ENCODE measurements around the gene E2F3. TPM values are rescaled to one million over a fixed set of nuclear protein-coding genes. Genes with fewer than 3 reads are reported as not detected.

Gene E2F3
- total RNA-seq, 1 donor: 6.2 TPM

DNA sequence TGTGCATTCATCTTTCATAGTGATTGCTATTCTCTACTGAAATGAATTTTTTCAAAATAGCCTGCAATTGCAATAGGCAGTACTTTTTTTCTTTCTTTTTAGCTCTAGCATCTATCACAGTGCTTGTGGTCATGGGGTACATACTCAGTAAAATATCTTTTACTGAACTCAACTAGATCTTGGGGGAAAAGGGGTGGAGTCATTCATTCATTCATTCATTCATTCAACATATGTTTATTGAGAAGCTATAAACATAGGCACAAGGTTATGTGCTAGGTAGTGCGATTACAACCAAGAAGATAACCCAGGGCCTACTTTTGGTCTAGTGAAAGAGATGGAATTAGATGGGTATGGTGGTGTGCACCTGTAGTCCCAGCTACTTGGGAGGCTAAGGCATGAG is 131.2 kb downstream of the E2F3 start:
- no peak overlapping the region for H3K4me2 ChIP-seq (ENCODE audit: insufficient read depth, low read length)
- no peaks in the 10 kb centered on the region for H3K9me3 ChIP-seq (ENCODE audit: low read depth, low read length)
- H3K27ac ChIP-seq (ENCODE audit: low read depth, low read length): no peak overlapping the region
- H3K4me1 ChIP-seq (ENCODE audit: insufficient read depth, low read length): peaks cover 11% of the 10 kb centered on the region
- no peaks in the 10 kb centered on the region for H4K20me1 ChIP-seq (ENCODE audit: insufficient read depth, low read length)
- no peaks in the 10 kb centered on the region for H3K36me3 ChIP-seq (ENCODE audit: insufficient read depth, low read length)
- H3K27me3 ChIP-seq (ENCODE audit: insufficient read depth, low read length): no peaks in the 10 kb centered on the region
- TF ChIP-seq, protein P1, sequence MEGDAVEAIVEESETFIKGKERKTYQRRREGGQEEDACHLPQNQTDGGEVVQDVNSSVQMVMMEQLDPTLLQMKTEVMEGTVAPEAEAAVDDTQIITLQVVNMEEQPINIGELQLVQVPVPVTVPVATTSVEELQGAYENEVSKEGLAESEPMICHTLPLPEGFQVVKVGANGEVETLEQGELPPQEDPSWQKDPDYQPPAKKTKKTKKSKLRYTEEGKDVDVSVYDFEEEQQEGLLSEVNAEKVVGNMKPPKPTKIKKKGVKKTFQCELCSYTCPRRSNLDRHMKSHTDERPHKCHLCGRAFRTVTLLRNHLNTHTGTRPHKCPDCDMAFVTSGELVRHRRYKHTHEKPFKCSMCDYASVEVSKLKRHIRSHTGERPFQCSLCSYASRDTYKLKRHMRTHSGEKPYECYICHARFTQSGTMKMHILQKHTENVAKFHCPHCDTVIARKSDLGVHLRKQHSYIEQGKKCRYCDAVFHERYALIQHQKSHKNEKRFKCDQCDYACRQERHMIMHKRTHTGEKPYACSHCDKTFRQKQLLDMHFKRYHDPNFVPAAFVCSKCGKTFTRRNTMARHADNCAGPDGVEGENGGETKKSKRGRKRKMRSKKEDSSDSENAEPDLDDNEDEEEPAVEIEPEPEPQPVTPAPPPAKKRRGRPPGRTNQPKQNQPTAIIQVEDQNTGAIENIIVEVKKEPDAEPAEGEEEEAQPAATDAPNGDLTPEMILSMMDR (IDR thresholded peaks at IDR 0.05; ENCODE audit: extremely low read depth, low read depth, low read length): no peak
- H3K79me2 ChIP-seq (ENCODE audit: insufficient read depth, low read length): peaks cover 25% of the 10 kb centered on the region
- DNase-seq (ENCODE audit: insufficient read length, low spot score, missing footprints): no peak
- H3K4me3 ChIP-seq (ENCODE audit: insufficient read depth, low read length): no peak overlapping the region
- no peak overlapping the region for H2AFZ ChIP-seq (ENCODE audit: low read length)

DNA sequence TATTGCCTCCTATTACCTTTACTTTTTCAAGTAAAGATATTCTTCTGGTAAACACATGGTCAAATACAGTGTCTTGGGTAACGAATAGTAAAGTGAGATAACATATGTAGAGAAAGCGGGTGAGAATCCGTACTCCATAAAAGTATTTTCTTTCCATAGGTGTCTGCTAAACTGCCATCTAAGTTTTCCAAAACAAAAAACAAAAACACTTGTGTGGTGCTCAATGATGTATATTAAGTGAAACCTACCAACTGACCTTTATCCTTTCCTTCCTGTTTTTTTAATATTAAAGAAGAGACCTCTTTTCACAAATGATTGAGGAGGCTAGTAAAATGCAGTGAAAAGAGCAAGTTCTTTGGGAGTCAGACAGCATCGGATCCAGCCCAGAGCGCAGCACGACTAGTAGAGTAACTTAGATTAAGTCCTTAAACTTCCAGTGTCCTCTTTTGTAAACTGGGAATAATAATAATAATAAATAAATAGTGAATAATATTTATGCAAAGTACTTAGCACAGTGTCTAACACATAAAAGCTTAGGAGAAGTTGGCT is 132.1 kb downstream of the E2F3 start:
- peaks cover 8% of the 10 kb centered on the region for H3K4me1 ChIP-seq (ENCODE audit: insufficient read depth, low read length)
- H3K79me2 ChIP-seq (ENCODE audit: insufficient read depth, low read length): peaks cover 32% of the 10 kb centered on the region
- DNase-seq (ENCODE audit: insufficient read length, low spot score, missing footprints): no peak
- no peaks in the 10 kb centered on the region for H4K20me1 ChIP-seq (ENCODE audit: insufficient read depth, low read length)
- peak overlapping the region; percentile 80 for H3K4me3 ChIP-seq (ENCODE audit: insufficient read depth, low read length)
- no peaks in the 10 kb centered on the region for H3K9me3 ChIP-seq (ENCODE audit: low read depth, low read length)
- peak overlapping the region; percentile 87 for H3K4me2 ChIP-seq (ENCODE audit: insufficient read depth, low read length)
- H2AFZ ChIP-seq (ENCODE audit: low read length): peak overlapping the region; percentile 88
- H3K36me3 ChIP-seq (ENCODE audit: insufficient read depth, low read length): no peaks in the 10 kb centered on the region
- TF ChIP-seq, protein P1 (IDR thresholded peaks at IDR 0.05; ENCODE audit: extremely low read depth, low read depth, low read length): no peak
- no peaks in the 10 kb centered on the region for H3K27me3 ChIP-seq (ENCODE audit: insufficient read depth, low read length)
- peak overlapping the region; percentile 78 for H3K27ac ChIP-seq (ENCODE audit: low read depth, low read length)

DNA sequence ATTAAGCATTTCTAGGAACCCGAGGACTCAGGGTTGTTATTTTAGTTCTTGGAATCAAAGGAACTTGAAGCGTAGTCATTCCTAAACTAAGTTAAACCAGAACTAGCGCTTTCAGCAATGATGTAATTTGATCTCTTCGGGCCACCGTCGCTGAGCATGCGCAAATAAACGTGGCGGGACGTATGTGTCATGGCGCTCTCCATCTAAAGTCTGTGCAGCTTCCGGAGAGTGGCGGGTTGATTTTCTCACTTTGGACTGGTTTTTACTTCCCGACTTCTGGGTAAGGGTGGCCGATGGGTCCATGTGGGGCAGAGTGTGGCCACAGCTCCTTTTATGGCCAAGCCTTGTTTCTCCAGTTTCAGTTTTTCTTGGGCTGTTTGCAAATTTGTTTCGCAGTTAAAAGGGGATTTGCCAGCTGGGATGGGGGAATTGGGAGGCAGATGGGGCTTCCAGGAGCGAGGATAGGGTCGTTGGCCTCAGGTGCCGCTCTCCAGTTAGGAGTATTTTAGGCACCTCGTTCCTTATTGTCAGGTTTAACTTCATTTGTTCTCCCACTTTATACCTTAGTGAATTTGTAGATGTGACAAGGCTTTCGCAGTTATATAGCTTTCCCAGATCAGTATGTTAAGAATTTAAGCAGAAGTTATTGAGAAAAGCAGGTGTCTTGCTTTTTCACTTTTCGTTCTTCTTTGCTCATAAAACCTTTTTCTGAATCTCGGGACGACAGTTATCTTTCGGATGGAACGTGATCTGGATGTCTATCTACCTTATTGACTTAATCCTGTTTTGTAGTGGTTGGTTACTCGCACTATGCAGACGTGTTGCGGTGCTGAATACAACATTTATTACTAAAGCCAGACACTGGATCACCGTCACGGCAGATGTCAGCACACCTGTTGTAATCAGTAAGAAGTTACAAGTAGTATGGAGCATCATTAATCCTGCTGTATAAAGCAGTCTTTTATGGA is 132.9 kb downstream of the E2F3 start, which contains the start of gene CDKAL1:
TSS of gene CDKAL1 (plus strand) at position 163 of the 968 bp plus-strand sequence. CDS start 11,894 bp downstream, outside the sequence.
- no peaks in the 10 kb centered on the region for H3K36me3 ChIP-seq (ENCODE audit: insufficient read depth, low read length)
- no peaks in the 10 kb centered on the region for H3K27me3 ChIP-seq (ENCODE audit: insufficient read depth, low read length)
- H3K27ac ChIP-seq (ENCODE audit: low read depth, low read length): peak within 1 kb of the TSS; percentile 78
- no peaks in the 10 kb centered on the region for H3K9me3 ChIP-seq (ENCODE audit: low read depth, low read length)
- peak; percentile 82 for DNase-seq (ENCODE audit: insufficient read length, low spot score, missing footprints)
- H3K4me1 ChIP-seq (ENCODE audit: insufficient read depth, low read length): peaks cover 8% of the 10 kb centered on the region
- H3K4me3 ChIP-seq (ENCODE audit: insufficient read depth, low read length): peak within 1 kb of the TSS; percentile 80
- TF ChIP-seq, protein P1 (IDR thresholded peaks at IDR 0.05; ENCODE audit: extremely low read depth, low read depth, low read length): no peak
- H3K79me2 ChIP-seq (ENCODE audit: insufficient read depth, low read length): peaks cover 37% of the 10 kb centered on the region
- peak within 1 kb of the TSS; percentile 87 for H3K4me2 ChIP-seq (ENCODE audit: insufficient read depth, low read length)
- H2AFZ ChIP-seq (ENCODE audit: low read length): peak within 1 kb of the TSS; percentile 88
- no peaks in the 10 kb centered on the region for H4K20me1 ChIP-seq (ENCODE audit: insufficient read depth, low read length)

DNA sequence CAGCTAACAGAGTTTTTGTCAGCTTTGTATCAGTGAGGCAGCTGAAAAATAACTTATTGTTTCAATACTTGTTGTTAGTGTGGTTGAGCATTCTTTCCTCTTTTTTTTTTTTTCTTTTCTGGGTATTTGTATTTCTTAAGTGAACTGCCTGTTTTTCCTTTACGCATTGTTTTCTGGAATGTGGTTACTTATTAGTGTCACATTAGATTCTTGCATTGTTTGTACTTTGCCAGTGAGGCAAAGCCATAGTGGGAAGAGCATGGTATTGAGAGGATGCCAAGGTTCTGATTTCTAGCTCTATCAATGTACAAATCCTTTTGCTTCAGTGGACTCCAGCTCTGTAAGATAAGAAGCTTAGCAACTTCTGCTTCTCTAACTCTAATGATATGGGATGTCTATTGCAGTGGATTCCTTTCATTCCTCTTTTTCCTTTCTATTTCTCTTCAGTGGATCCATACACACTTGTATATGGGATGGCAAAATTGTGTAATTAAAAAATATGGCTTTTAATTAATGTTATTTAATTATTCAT is 136.5 kb downstream of the E2F3 start:
- H3K36me3 ChIP-seq (ENCODE audit: insufficient read depth, low read length): no peaks in the 10 kb centered on the region
- peaks cover 48% of the 10 kb centered on the region for H3K79me2 ChIP-seq (ENCODE audit: insufficient read depth, low read length)

More for the DNA sequence above, 136.5 kb downstream of the E2F3 start:
- peaks cover 15% of the 10 kb centered on the region for H3K4me1 ChIP-seq (ENCODE audit: insufficient read depth, low read length)
- H3K4me2 ChIP-seq (ENCODE audit: insufficient read depth, low read length): no peak overlapping the region
- H3K4me3 ChIP-seq (ENCODE audit: insufficient read depth, low read length): no peak overlapping the region
- TF ChIP-seq, protein P1 (IDR thresholded peaks at IDR 0.05; ENCODE audit: extremely low read depth, low read depth, low read length): no peak
- no peaks in the 10 kb centered on the region for H4K20me1 ChIP-seq (ENCODE audit: insufficient read depth, low read length)
- H2AFZ ChIP-seq (ENCODE audit: low read length): no peak overlapping the region
- no peak for DNase-seq (ENCODE audit: insufficient read length, low spot score, missing footprints)
- H3K27me3 ChIP-seq (ENCODE audit: insufficient read depth, low read length): no peaks in the 10 kb centered on the region
- no peak overlapping the region for H3K27ac ChIP-seq (ENCODE audit: low read depth, low read length)
- no peaks in the 10 kb centered on the region for H3K9me3 ChIP-seq (ENCODE audit: low read depth, low read length)

All from osteoblast (primary cell).